HepG2 (cell line): Measurements from ENCODE around the gene CCDC142. TPM values are rescaled to one million over a fixed set of nuclear protein-coding genes. Genes with fewer than 3 reads are reported as not detected.

Experiments
- ADNP ChIP-seq: sonication (generic); formaldehyde crosslinking; IDR thresholded peaks from 2 replicates; pipeline ENCODE4 v1.4.0; 2020; ENCODE audit warnings: missing genetic modification reagents
- ATF3 ChIP-seq: sonication (generic); formaldehyde crosslinking; IDR thresholded peaks from 2 replicates; pipeline ENCODE4 v1.4.0; 2020; ENCODE audit warnings: missing genetic modification reagents
- BCL3 ChIP-seq: sonication (generic); formaldehyde crosslinking; IDR thresholded peaks from 2 replicates; pipeline ENCODE4 v1.5.1; 2020; ENCODE audit warnings: mild to moderate bottlenecking, missing genetic modification reagents, moderate library complexity
- CBX1 ChIP-seq: IDR thresholded peaks from one replicate; pipeline ENCODE4 v1.6.1; 2016; ENCODE audit warnings: antibody characterized with exemption, low read depth
- CBX2 ChIP-seq, 2 experiments: fragments of 200-600 bp in 1 of 2; sonication (generic); formaldehyde crosslinking in 1 of 2; IDR thresholded peaks; 2 replicates each; pipeline versions ENCODE4 v1.7.0 to v1.8.1; 2018 to 2022; ENCODE audit warnings: low read depth in 2 of 2, low read length in 1 of 2, mild to moderate bottlenecking in 1 of 2, missing genetic modification reagents in 1 of 2
- FOXK2 ChIP-seq: fragments of 450-650 bp; IDR thresholded peaks from 2 replicates; pipeline ENCODE4 v1.6.1; 2016
- GATA4 ChIP-seq: sonication (generic); IDR thresholded peaks from 2 replicates; pipeline ENCODE4 v1.6.1; 2016; ENCODE audit warnings: antibody characterized with exemption, low read depth, borderline replicate concordance
- GZF1 ChIP-seq: sonication (generic); formaldehyde crosslinking; IDR thresholded peaks from 2 replicates; pipeline ENCODE4 v1.5.1; 2020; ENCODE audit warnings: mild to moderate bottlenecking, missing genetic modification reagents
- HNF1B ChIP-seq: sonication (generic); formaldehyde crosslinking; IDR thresholded peaks from 2 replicates; pipeline ENCODE4 v1.5.1; 2020; ENCODE audit warnings: mild to moderate bottlenecking, moderate library complexity, missing genetic modification reagents
- NONO ChIP-seq, 2 experiments: fragments of 450-650 bp in 1 of 2; sonication (generic) in 1 of 2; formaldehyde crosslinking in 1 of 2; IDR thresholded peaks in 1 of 2; conservative IDR thresholded peaks in 1 of 2; 2 replicates each; pipeline versions ENCODE4 v1.6.1 to v1.8.0; 2017 to 2022; ENCODE audit warnings: mild to moderate bottlenecking in 1 of 2, missing genetic modification reagents in 1 of 2, moderate library complexity in 1 of 2
- PAX8 ChIP-seq: sonication (generic); formaldehyde crosslinking; IDR thresholded peaks from 2 replicates; pipeline ENCODE4 v1.8.0; 2022; ENCODE audit warnings: mild to moderate bottlenecking, missing genetic modification reagents, borderline replicate concordance
- RAD51 ChIP-seq: fragments of 450-650 bp; IDR thresholded peaks from 2 replicates; pipeline ENCODE4 v1.6.1; 2016; ENCODE audit warnings: borderline replicate concordance
- RBAK ChIP-seq: sonication (generic); formaldehyde crosslinking; IDR thresholded peaks from 2 replicates; pipeline ENCODE4 v1.5.1; 2020; ENCODE audit warnings: mild to moderate bottlenecking, missing genetic modification reagents
- USF2 ChIP-seq, 2 experiments: sonication (generic) in 1 of 2; formaldehyde crosslinking in 1 of 2; IDR thresholded peaks; 2 replicates each; pipeline versions ENCODE4 v1.5.1 to v1.6.1; 2011 to 2020; ENCODE audit warnings: borderline replicate concordance in 1 of 2, low read depth in 1 of 2, low read length in 1 of 2, mild to moderate bottlenecking in 1 of 2, missing genetic modification reagents in 1 of 2, moderate library complexity in 1 of 2
- ZNF331 ChIP-seq: sonication (generic); formaldehyde crosslinking; IDR thresholded peaks from 2 replicates; pipeline ENCODE4 v1.4.0; 2020; ENCODE audit warnings: missing genetic modification reagents
- ZNF512B ChIP-seq: sonication (generic); formaldehyde crosslinking; IDR thresholded peaks from 2 replicates; pipeline ENCODE4 v1.5.1; 2020; ENCODE audit warnings: missing genetic modification reagents, mild to moderate bottlenecking, borderline replicate concordance
- ZNF644 ChIP-seq: IDR thresholded peaks from 2 replicates; pipeline ENCODE4 v1.6.1; 2016; ENCODE audit warnings: low read depth
- polyA plus RNA-seq, 8 experiments: library from polyadenylated mRNA; depleted of rRNA in 3 of 8; stranded (reverse) in 7 of 8; unstranded in 1 of 8; fragments of >200 nt; fragmentation: Illumina TruSeq in 4 of 8; extraction: Trizol in 4 of 8; gene quantifications; 2 replicates each; pipeline versions ENCODE4 v1.2.1 to v1.2.3, GENCODE V29; 2011 to 2016; ENCODE audit warnings: low read depth in 4 of 8, missing spikeins in 1 of 8, mixed read lengths in 1 of 8; ENCODE audit not compliant: insufficient read depth in 1 of 8
- total RNA-seq, 5 experiments: library from RNA; depleted of rRNA; stranded (reverse); fragments of >200 nt; fragmentation: Illumina TruSeq; extraction: Trizol; gene quantifications; 2 replicates each; pipeline ENCODE4 v1.2.3, GENCODE V29; 2016; ENCODE audit warnings: low read depth in 1 of 5

The CCDC142 gene
- total and polyA plus RNA-seq, 2 of the 13 experiments (the other 11 are each of a cell fraction or from before 2014, with no cell fraction given): 14.7 to 30.4 TPM

GRCh38 chr2:74454654-74455511 is 27.9 kb downstream of the CCDC142 start, which contains the start of gene INO80B (continued):
- TF ChIP-seq USF2 (IDR thresholded peaks at IDR 0.05; ENCODE audit: low read depth, low read length) (no peak), USF2 (CRISPR knock-in tag; IDR thresholded peaks at IDR 0.05; ENCODE audit: borderline replicate concordance) (no peak), BCL3 (CRISPR knock-in tag) (peak; percentile 88), ZNF644 (CRISPR knock-in tag) (peak; percentile 69; the same call in 1 of the 2 replicates), GZF1 (0 out of 2 replicates have a peak, but pooled peaks have one; percentile 79), PAX8 (CRISPR knock-in tag) (peak; percentile 72; the same call in 1 of the 2 replicates), FOXK2 (peak; percentile 91), ATF3 (peak; percentile 65), ADNP (no peak), ZNF331 (CRISPR knock-in tag) (peak; percentile 98), RBAK (CRISPR knock-in tag) (no peak; the same call in 1 of the 2 replicates), GATA4 (no peak; the same call in 1 of the 2 replicates), CBX2 (IDR thresholded peaks at IDR 0.05; ENCODE audit: low read depth, low read length) (no peak; the same call in 1 of the 2 replicates), CBX2 (CRISPR knock-in tag; IDR thresholded peaks at IDR 0.05; ENCODE audit: low read depth) (no peak), ZNF512B (CRISPR knock-in tag) (peak; percentile 68; the same call in 1 of the 2 replicates), RAD51 (no peak), CBX1 (peak; percentile 99), HNF1B (peak; percentile 98), NONO (IDR thresholded peaks at IDR 0.05) (no peak), NONO (CRISPR knock-in tag; conservative IDR thresholded peaks at IDR 0.05) (peak; percentile 99)
